Kidney epithelial cell (primary cell): ENCODE measurements around the gene C6orf118. TPM values are rescaled to one million over a fixed set of nuclear protein-coding genes. Genes with fewer than 3 reads are reported as not detected.
A peak's percentile ranks its signal among the peaks of the same experiment; 100 is the strongest.

Experiments used
- DNase-seq: peaks from one replicate; pipeline ENCODE4 v3.0.0-alpha.2; 2010; ENCODE audit warnings: low read depth
- H3K27me3 ChIP-seq: 2 replicates; pipeline ENCODE4 v1.6.0; 2011; ENCODE audit warnings: low read length; ENCODE audit not compliant: control insufficient read depth, insufficient read depth
- H3K36me3 ChIP-seq: 2 replicates; pipeline ENCODE4 v1.5.1; 2011; ENCODE audit warnings: low read length; ENCODE audit not compliant: control insufficient read depth, insufficient read depth
- H3K4me3 ChIP-seq: 2 replicates; pipeline ENCODE4 v1.5.1; 2011; ENCODE audit warnings: low read depth, mild to moderate bottlenecking, control low read depth, low read length
- CTCF ChIP-seq: IDR thresholded peaks from 2 replicates; pipeline ENCODE4 v1.5.1; 2011; ENCODE audit warnings: mild to moderate bottlenecking, moderate library complexity, low read length, control low read depth, inconsistent platforms; ENCODE audit not compliant: insufficient read depth, poor library complexity, severe bottlenecking
- total RNA-seq: library from RNA; depleted of rRNA; stranded (reverse); fragments of >200 nt; gene quantifications from 2 replicates; pipeline ENCODE4 v1.2.3, GENCODE V29; 2015

Gene C6orf118
- total RNA-seq, 1 donor from 2014 or later = 0.04 TPM

GRCh38 chr6:165244524-165245247 lies 64.7 kb downstream of the C6orf118 start:
- Histone ChIP-seq H3K36me3 (no peaks in the 10 kb centered on the region), H3K4me3 (no peak overlapping the region), H3K27me3 (no peaks in the 10 kb centered on the region)
- no peak for TF ChIP-seq CTCF
- no peak for DNase-seq

GRCh38 chr6:165243801-165244200 lies 65.6 kb downstream of the C6orf118 start:
- no peak for DNase-seq
- no peak for TF ChIP-seq CTCF
- no peaks in the 10 kb centered on the region for H3K27me3 ChIP-seq
- H3K36me3 ChIP-seq = no peaks in the 10 kb centered on the region
- H3K4me3 ChIP-seq = no peak overlapping the region

- TF ChIP-seq CTCF = no peak
- DNase-seq = no peak
- H3K36me3 ChIP-seq = no peaks in the 10 kb centered on the region
- no peaks in the 10 kb centered on the region for H3K27me3 ChIP-seq
- no peak overlapping the region for H3K4me3 ChIP-seq
Measured at GRCh38 chr6:165236326-165236725, 73.1 kb downstream of the C6orf118 start.

GRCh38 chr6:165232731-165233488 lies 76.5 kb downstream of the C6orf118 start:
- DNase-seq = no peak
- no peak for TF ChIP-seq CTCF
- no peaks in the 10 kb centered on the region for H3K36me3 ChIP-seq

GRCh38 chr6:165231581-165232561 lies 77.5 kb downstream of the C6orf118 start:
- peak; percentile 32 for DNase-seq
- no peaks in the 10 kb centered on the region for H3K27me3 ChIP-seq
- no peak overlapping the region for H3K4me3 ChIP-seq
- H3K36me3 ChIP-seq = no peaks in the 10 kb centered on the region
- peak; percentile 69 for TF ChIP-seq CTCF

More at GRCh38 chr6:165232731-165233488, 76.5 kb downstream of the C6orf118 start:
- H3K4me3 ChIP-seq = no peak overlapping the region
- no peaks in the 10 kb centered on the region for H3K27me3 ChIP-seq
